BLaER1 treated with 17β-estradiol and CSF1 and Interleukin-3, amounts not matched to agents 10 nM and 100 nM (cell line): Measurements from ENCODE around the gene CNPY4.

ENCODE experiments used
- H3K27ac ChIP-seq, 11 experiments: shearing (Covaris generic); formaldehyde crosslinking; 2 replicates each; pipeline ENCODE4 v1.8.1; 2022
- H3K27me3 ChIP-seq, 11 experiments: shearing (Covaris generic); formaldehyde crosslinking; 2 replicates each; pipeline ENCODE4 v1.8.1; 2022
- H3K36me3 ChIP-seq, 11 experiments: shearing (Covaris generic); formaldehyde crosslinking; 2 replicates each; pipeline ENCODE4 v1.8.1; 2022
- H3K4me1 ChIP-seq, 10 experiments: shearing (Covaris generic); formaldehyde crosslinking; 2 replicates each; pipeline ENCODE4 v1.8.1; 2022
- H3K4me2 ChIP-seq, 11 experiments: shearing (Covaris generic); formaldehyde crosslinking; 2 replicates each; pipeline ENCODE4 v1.8.1; 2022
- H3K4me3 ChIP-seq, 10 experiments: shearing (Covaris generic); formaldehyde crosslinking; 2 replicates each; pipeline ENCODE4 v1.8.1; 2022
- H3K9ac ChIP-seq, 11 experiments: shearing (Covaris generic); formaldehyde crosslinking; 2 replicates each; pipeline ENCODE4 v1.8.1; 2022
- H3K9me3 ChIP-seq, 11 experiments: shearing (Covaris generic); formaldehyde crosslinking; replicated peaks in 1 of 11; 2 replicates each; pipeline ENCODE4 v1.8.1; 2022
- H4K20me1 ChIP-seq, 11 experiments: shearing (Covaris generic); formaldehyde crosslinking; 2 replicates each; pipeline ENCODE4 v1.8.1; 2022
- Cebpa-rat ChIP-seq, 11 experiments: shearing (Covaris generic); IDR thresholded peaks; 2 replicates each; pipeline ENCODE4 v1.8.1; 2022

Gene CNPY4

GRCh38 chr7:100079024-100079560 is 40.3 kb upstream of the CNPY4 start:
- Histone ChIP-seq H3K36me3 (peaks cover 56 to 65% (median 62%) of the 10 kb centered on the region in 11 experiments), H3K4me3 (peak overlapping the region in 2 of 10 experiments; percentile 29 to 98; a peak in 1 of 20 replicates), H3K9me3 (peaks cover 30 to 51% (median 41%) of the 10 kb centered on the region in 11 experiments), H3K9ac (peak overlapping the region in 7 of 11 experiments; percentile 95 to 100 (median 99); a peak in 9 of 22 replicates), H4K20me1 (peaks cover 7 to 54% (median 23%) of the 10 kb centered on the region in 11 experiments; a peak in 13 of 22 replicates), H3K4me1 (peaks cover 23 to 30% (median 27%) of the 10 kb centered on the region in 10 experiments), H3K4me2 (peak overlapping the region in 10 of 11 experiments; percentile 87 to 98 (median 90); a peak in 15 of 22 replicates), H3K27me3 (peaks cover 0 to 18% (median 14%) of the 10 kb centered on the region in 11 experiments; a peak in 16 of 22 replicates), H3K27ac (no peak overlapping the region)
- no peak for TF ChIP-seq Cebpa-rat (IDR thresholded peaks at IDR 0.05)

GRCh38 chr7:100080907-100081534 is 38.4 kb upstream of the CNPY4 start:
- peak overlapping the region; percentile 95 to 100 (median 99) for H3K9ac ChIP-seq
- peak overlapping the region; percentile 87 to 98 (median 91) for H3K4me2 ChIP-seq
- H3K4me3 ChIP-seq = peak overlapping the region; percentile 86 to 99 (median 98)
- H3K9me3 ChIP-seq = peaks cover 11 to 32% (median 22%) of the 10 kb centered on the region in 11 experiments
- TF ChIP-seq Cebpa-rat (IDR thresholded peaks at IDR 0.05) = no peak
- H3K36me3 ChIP-seq = peaks cover 37 to 45% (median 43%) of the 10 kb centered on the region in 11 experiments
- peaks cover 0 to 18% (median 14%) of the 10 kb centered on the region in 11 experiments; a peak in 16 of 22 replicates for H3K27me3 ChIP-seq
- H3K27ac ChIP-seq = peak overlapping the region; percentile 87 to 100 (median 99)
- peaks cover 7 to 44% (median 23%) of the 10 kb centered on the region in 11 experiments; a peak in 12 of 22 replicates for H4K20me1 ChIP-seq
- H3K4me1 ChIP-seq = peaks cover 24 to 37% (median 30%) of the 10 kb centered on the region in 10 experiments

GRCh38 chr7:100081535-100082102 is 37.8 kb upstream of the CNPY4 start, which contains the start of gene ZNF3:
TSS of gene ZNF3 (minus strand) at chr7:100081723. CDS start at chr7:100077357, 4,366 bp downstream.
- H3K27me3 ChIP-seq = peaks cover 0 to 18% (median 14%) of the 10 kb centered on the region in 11 experiments; a peak in 16 of 22 replicates
- H3K4me3 ChIP-seq = peak within 1 kb of the TSS; percentile 86 to 99 (median 98)
- TF ChIP-seq Cebpa-rat (IDR thresholded peaks at IDR 0.05) = no peak
- H3K4me1 ChIP-seq = peaks cover 24 to 41% (median 31%) of the 10 kb centered on the region in 10 experiments
- H3K4me2 ChIP-seq = peak within 1 kb of the TSS; percentile 87 to 98 (median 91)
- peaks cover 31 to 39% (median 37%) of the 10 kb centered on the region in 11 experiments for H3K36me3 ChIP-seq
- peaks cover 7 to 40% (median 23%) of the 10 kb centered on the region in 11 experiments; a peak in 12 of 22 replicates for H4K20me1 ChIP-seq
- peaks cover 5 to 26% (median 16%) of the 10 kb centered on the region in 11 experiments; a peak in 20 of 22 replicates for H3K9me3 ChIP-seq
- H3K9ac ChIP-seq = peak within 1 kb of the TSS; percentile 95 to 100 (median 99)
- peak within 1 kb of the TSS; percentile 87 to 100 (median 99) for H3K27ac ChIP-seq

GRCh38 chr7:100082978-100083377 is 36.5 kb upstream of the CNPY4 start:
- TF ChIP-seq Cebpa-rat (IDR thresholded peaks at IDR 0.05) = no peak
- peaks cover 0 to 18% (median 14%) of the 10 kb centered on the region in 11 experiments; a peak in 16 of 22 replicates for H3K27me3 ChIP-seq
- peak overlapping the region; percentile 44 to 82 (median 71); a peak in 18 of 22 replicates for H3K4me2 ChIP-seq
- H3K9ac ChIP-seq = peak overlapping the region in 2 of 11 experiments; percentile 96; a peak in 1 of 22 replicates
- peaks cover 26 to 43% (median 33%) of the 10 kb centered on the region in 10 experiments for H3K4me1 ChIP-seq
- peak overlapping the region in 1 of 11 experiments; percentile 95; a peak in 2 of 22 replicates for H3K27ac ChIP-seq
- peaks cover 0 to 12% (median 3%) of the 10 kb centered on the region in 11 experiments; a peak in 11 of 22 replicates for H3K9me3 ChIP-seq
- H3K4me3 ChIP-seq = 0 out of 20 replicates have a peak overlapping the region, but pooled peaks of 1 of the 10 experiments have one; percentile 99
- peaks cover 7 to 28% (median 23%) of the 10 kb centered on the region in 11 experiments; a peak in 12 of 22 replicates for H4K20me1 ChIP-seq
- peaks cover 18 to 26% (median 23%) of the 10 kb centered on the region in 11 experiments for H3K36me3 ChIP-seq

GRCh38 chr7:100085515-100085914 is 33.9 kb upstream of the CNPY4 start:
- Histone ChIP-seq H3K4me1 (peaks cover 31 to 46% (median 38%) of the 10 kb centered on the region in 10 experiments), H3K27me3 (peaks cover 0 to 18% (median 14%) of the 10 kb centered on the region in 11 experiments; a peak in 16 of 22 replicates), H3K4me2 (peak overlapping the region in 2 of 11 experiments; percentile 28 to 36; a peak in 4 of 22 replicates), H4K20me1 (peaks cover 0 to 3% (median 0%) of the 10 kb centered on the region in 11 experiments; a peak in 5 of 22 replicates), H3K9ac (no peak overlapping the region), H3K9me3 (no peaks in the 10 kb centered on the region), H3K36me3 (peaks cover under 1 to 7% (median 5%) of the 10 kb centered on the region in 11 experiments; a peak in 21 of 22 replicates), H3K27ac (no peak overlapping the region; a peak in 1 of 22 replicates), H3K4me3 (no peak overlapping the region)
- peak in 2 of 11 experiments; percentile 9 to 15; a peak in 1 of 22 replicates for TF ChIP-seq Cebpa-rat (IDR thresholded peaks at IDR 0.05)

- H3K27ac ChIP-seq = no peak overlapping the region
- H3K4me2 ChIP-seq = no peak overlapping the region
- peaks cover 17 to 24% (median 22%) of the 10 kb centered on the region in 11 experiments for H3K36me3 ChIP-seq
- no peaks in the 10 kb centered on the region for H3K9me3 ChIP-seq
- H3K4me1 ChIP-seq = peaks cover 31 to 54% (median 44%) of the 10 kb centered on the region in 10 experiments
- peaks cover 0 to 17% (median 13%) of the 10 kb centered on the region in 11 experiments; a peak in 16 of 22 replicates for H3K27me3 ChIP-seq
- H3K4me3 ChIP-seq = no peak overlapping the region
- no peak overlapping the region for H3K9ac ChIP-seq
- peaks cover 0 to 15% (median 9%) of the 10 kb centered on the region in 11 experiments; a peak in 13 of 22 replicates for H4K20me1 ChIP-seq
- no peak for TF ChIP-seq Cebpa-rat (IDR thresholded peaks at IDR 0.05)
Observed at GRCh38 chr7:100087055-100087750, 32.2 kb upstream of the CNPY4 start.

GRCh38 chr7:100088095-100088620 is 31.3 kb upstream of the CNPY4 start:
- no peak for TF ChIP-seq Cebpa-rat (IDR thresholded peaks at IDR 0.05)
- H3K9ac ChIP-seq = peak overlapping the region; percentile 83 to 97 (median 91)

More at GRCh38 chr7:100088095-100088620, 31.3 kb upstream of the CNPY4 start:
- H3K4me1 ChIP-seq = peaks cover 24 to 46% (median 37%) of the 10 kb centered on the region in 10 experiments
- H3K9me3 ChIP-seq = no peaks in the 10 kb centered on the region
- peaks cover 27 to 33% (median 32%) of the 10 kb centered on the region in 11 experiments for H3K36me3 ChIP-seq
- H3K4me2 ChIP-seq = peak overlapping the region; percentile 86 to 97 (median 94)
- H3K27me3 ChIP-seq = peaks cover 0 to 7% (median 4%) of the 10 kb centered on the region in 11 experiments; a peak in 9 of 22 replicates
- peak overlapping the region; percentile 59 to 93 (median 87); a peak in 21 of 22 replicates for H3K27ac ChIP-seq
- H3K4me3 ChIP-seq = peak overlapping the region; percentile 68 to 96 (median 88)
- peaks cover 0 to 25% (median 19%) of the 10 kb centered on the region in 11 experiments; a peak in 19 of 22 replicates for H4K20me1 ChIP-seq
